Keratinocyte (primary cell): ENCODE data around the gene PRKN. TPM values are rescaled to one million over a fixed set of nuclear protein-coding genes. Genes with fewer than 3 reads are reported as not detected.
"Not testable (repeated sequence)": the region's sequence is repeated elsewhere in the genome, so short reads cannot be mapped to it uniquely, and the experiment has no call there.

ENCODE experiments used
- DNase-seq: peaks from one replicate; pipeline ENCODE4 v3.0.0-alpha.2; 2011; ENCODE audit warnings: low read depth, missing footprints, low spot score
- FAIRE-seq: peaks from 2 replicates; lab custom pipeline; 2011; peaks lifted over from hg19 to GRCh38; lab: Jason Lieb, UNC
- H2AFZ ChIP-seq: 2 replicates; pipeline ENCODE4 v1.6.0; 2012; ENCODE audit warnings: low read length, control low read depth, inconsistent platforms; ENCODE audit not compliant: control insufficient read depth
- H3K27ac ChIP-seq: 2 replicates; pipeline ENCODE4 v1.5.1; 2011; ENCODE audit warnings: low read length; ENCODE audit not compliant: control insufficient read depth, insufficient read depth
- H3K27me3 ChIP-seq: 3 replicates; pipeline ENCODE4 v1.6.0; 2011; ENCODE audit warnings: low read length; ENCODE audit not compliant: control insufficient read depth, insufficient read depth; ENCODE audit errors: extremely low read depth
- H3K36me3 ChIP-seq, 2 experiments: 2 replicates in 1 of 2; 3 replicates in 1 of 2; pipeline ENCODE4 v1.5.1; 2011; ENCODE audit warnings: low read length in 2 of 2, mild to moderate bottlenecking in 1 of 2; ENCODE audit not compliant: control insufficient read depth in 2 of 2, insufficient read depth in 2 of 2; ENCODE audit errors: extremely low read depth in 1 of 2
- H3K4me1 ChIP-seq: 3 replicates; pipeline ENCODE4 v1.5.1; 2011; ENCODE audit warnings: low read length; ENCODE audit not compliant: control insufficient read depth, insufficient read depth; ENCODE audit errors: extremely low read depth
- H3K4me2 ChIP-seq: 3 replicates; pipeline ENCODE4 v1.6.0; 2011; ENCODE audit warnings: low read depth, low read length; ENCODE audit not compliant: control insufficient read depth, insufficient read depth; ENCODE audit errors: extremely low read depth
- H3K4me3 ChIP-seq, 3 experiments: fragments of 200-600 bp in 1 of 3; sonication (generic) in 1 of 3; 2 replicates in 2 of 3; 3 replicates in 1 of 3; pipeline ENCODE4 v1.5.1; 2011 to 2016; ENCODE audit warnings: low read length in 3 of 3, mild to moderate bottlenecking in 3 of 3, control low read depth in 2 of 3, inconsistent platforms in 1 of 3, low read depth in 1 of 3, mixed read lengths in 1 of 3, mixed run types in 1 of 3, moderate library complexity in 1 of 3; ENCODE audit not compliant: control insufficient read depth in 2 of 3, insufficient read depth in 2 of 3; ENCODE audit errors: extremely low read depth in 1 of 3
- H3K79me2 ChIP-seq: 2 replicates; pipeline ENCODE4 v1.6.0; 2012; ENCODE audit warnings: low read length; ENCODE audit not compliant: control insufficient read depth, insufficient read depth
- H3K9ac ChIP-seq: 3 replicates; pipeline ENCODE4 v1.6.0; 2011; ENCODE audit warnings: low read length; ENCODE audit not compliant: control insufficient read depth, insufficient read depth; ENCODE audit errors: extremely low read depth
- H3K9me1 ChIP-seq: 3 replicates; pipeline ENCODE4 v1.6.0; 2011; ENCODE audit warnings: low read length; ENCODE audit not compliant: control insufficient read depth, insufficient read depth; ENCODE audit errors: extremely low read depth
- H3K9me3 ChIP-seq: 2 replicates; pipeline ENCODE4 v1.5.1; 2012; ENCODE audit warnings: low read depth, low read length; ENCODE audit not compliant: control insufficient read depth
- H4K20me1 ChIP-seq: 3 replicates; pipeline ENCODE4 v1.6.0; 2011; ENCODE audit warnings: low read length; ENCODE audit not compliant: control insufficient read depth, insufficient read depth; ENCODE audit errors: extremely low read depth
- CTCF ChIP-seq, 3 experiments: IDR thresholded peaks in 1 of 3; conservative IDR thresholded peaks in 1 of 3; optimal IDR thresholded peaks in 1 of 3; 2 replicates in 2 of 3; 3 replicates in 1 of 3; pipeline versions ENCODE3 to v1.5.1; 2011; ENCODE audit warnings: low read length in 3 of 3, mild to moderate bottlenecking in 3 of 3, moderate library complexity in 2 of 3, control low read depth in 1 of 3, inconsistent platforms in 1 of 3; ENCODE audit not compliant: insufficient read depth in 2 of 3; ENCODE audit errors: extremely low read depth in 1 of 3
- EZH2 ChIP-seq: IDR thresholded peaks from one replicate; pipeline ENCODE4 v1.6.1; 2012; ENCODE audit warnings: inconsistent platforms, mild to moderate bottlenecking, low read length, moderate library complexity
- dilution Hi-C: fragments of 300-500 bp; cut with MboI; formaldehyde crosslinking; loops from one replicate; pipeline ENCODE4 v1.7.0; 2020; ENCODE audit warnings: low sequenced_read_pairs; ENCODE audit not compliant: extremely low pct_ligation_motif_present
- polyA plus RNA-seq, 5 experiments: library from polyadenylated mRNA; depleted of rRNA in 3 of 5; stranded (reverse) in 3 of 5; stranded (forward) in 1 of 5; unstranded in 1 of 5; fragments of >200 nt; gene quantifications; 1 replicate in 1 of 5; 2 replicates in 3 of 5; 3 replicates in 1 of 5; pipeline versions ENCODE4 v1.2.1 to v1.2.3, GENCODE V29; 2011 to 2012; ENCODE audit warnings: missing spikeins in 2 of 5, low read depth in 1 of 5, low replicate concordance in 1 of 5

PRKN gene
- polyA plus RNA-seq, 1 donor (not counting 4 experiments of a cell fraction or from before 2014, with no cell fraction given), result 0.67 TPM

DNA sequence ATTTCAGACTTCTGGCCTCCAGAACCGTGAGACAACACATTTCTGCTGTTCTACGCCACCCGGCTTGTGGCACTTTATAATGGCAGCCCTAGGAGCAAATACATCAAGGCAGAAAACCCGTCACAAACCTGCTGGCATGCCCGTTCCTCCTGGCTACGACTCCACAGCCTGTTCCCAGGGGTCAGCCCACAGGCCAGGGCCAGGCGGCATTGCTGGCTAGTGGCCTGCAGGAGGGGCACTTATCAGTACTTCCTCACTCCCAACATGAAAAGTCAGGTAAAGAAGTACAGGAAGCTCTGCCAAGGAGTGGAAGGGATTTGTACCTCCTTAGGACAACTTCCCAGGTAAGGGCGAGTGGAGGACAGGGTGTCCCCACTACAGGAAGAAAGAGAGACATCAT lies 1230.6 kb downstream of the PRKN start:
- Histone ChIP-seq H3K4me1 (peaks cover 3% of the 10 kb centered on the region), H3K4me3 (no peak overlapping the region), H4K20me1 (no peaks in the 10 kb centered on the region), H3K9me1 (no peaks in the 10 kb centered on the region), H3K27ac (no peak overlapping the region), H3K36me3 (no peaks in the 10 kb centered on the region), H3K4me2 (no peak overlapping the region), H3K9ac (no peak overlapping the region), H3K79me2 (no peaks in the 10 kb centered on the region), H3K9me3 (no peaks in the 10 kb centered on the region), H3K27me3 (peaks cover 4% of the 10 kb centered on the region), H2AFZ (no peak overlapping the region)
- dilution Hi-C loops, result no loop called here
- no peak for DNase-seq
- TF ChIP-seq CTCF (optimal IDR thresholded peaks at IDR 0.05 in 1 of 3, IDR thresholded peaks at IDR 0.05 in 1 of 3, conservative IDR thresholded peaks at IDR 0.05 in 1 of 3; ENCODE audit: extremely low read depth in 1 of 3, insufficient read depth in 2 of 3, low read length in 3 of 3), result no peak
- no peak for TF ChIP-seq EZH2
- FAIRE-seq, result no peak

GRCh38 chr6:161496271-161496670 lies 1231.3 kb downstream of the PRKN start:
- dilution Hi-C loops, FAIRE-seq, H3K9me3 ChIP-seq, H3K36me3 ChIP-seq, H3K4me2 ChIP-seq, DNase-seq, H3K4me1 ChIP-seq, H3K4me3 ChIP-seq, H3K27me3 ChIP-seq, H3K9me1 ChIP-seq, H3K79me2 ChIP-seq, H3K9ac ChIP-seq, H4K20me1 ChIP-seq, H3K27ac ChIP-seq, H2AFZ ChIP-seq: not testable (repeated sequence)

DNA sequence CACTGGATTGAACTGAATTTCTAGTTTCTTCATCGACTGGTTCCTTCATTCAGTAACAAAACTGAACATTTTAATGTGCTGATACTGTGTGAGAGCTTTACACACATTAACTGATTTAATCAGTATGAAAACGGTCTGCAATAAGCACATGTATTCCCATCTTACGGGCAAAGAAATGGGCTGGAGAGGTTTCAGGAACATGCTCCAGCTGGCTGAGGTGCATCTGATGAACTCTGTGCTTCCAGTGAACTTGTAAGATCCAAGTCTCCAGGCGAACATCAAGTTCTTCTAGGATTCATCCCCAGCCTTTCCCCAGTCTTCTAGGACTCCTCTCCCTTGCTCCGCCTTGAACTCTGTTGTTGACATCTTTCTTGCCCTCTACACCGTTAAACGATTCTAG lies 1233.0 kb downstream of the PRKN start:
- Histone ChIP-seq H3K27me3 (peaks cover 4% of the 10 kb centered on the region), H3K36me3 (no peaks in the 10 kb centered on the region), H3K27ac (no peak overlapping the region), H3K9ac (no peak overlapping the region), H3K79me2 (no peaks in the 10 kb centered on the region), H4K20me1 (no peaks in the 10 kb centered on the region), H2AFZ (peak overlapping the region; percentile 16), H3K4me2 (no peak overlapping the region), H3K9me1 (no peaks in the 10 kb centered on the region), H3K4me3 (no peak overlapping the region), H3K4me1 (peaks cover 3% of the 10 kb centered on the region), H3K9me3 (no peaks in the 10 kb centered on the region)
- DNase-seq, result no peak
- no peak for TF ChIP-seq EZH2
- TF ChIP-seq CTCF (optimal IDR thresholded peaks at IDR 0.05 in 1 of 3, IDR thresholded peaks at IDR 0.05 in 1 of 3, conservative IDR thresholded peaks at IDR 0.05 in 1 of 3; ENCODE audit: extremely low read depth in 1 of 3, insufficient read depth in 2 of 3, low read length in 3 of 3), result no peak
- dilution Hi-C loops, result no loop called here
- FAIRE-seq, result no peak
